ENCODE results near the gene PPP1R2B.
"Not testable (repeated sequence)": the region's sequence is repeated elsewhere in the genome, so short reads cannot be mapped to it uniquely, and the experiment has no call there.

Gene PPP1R2B

DNA sequence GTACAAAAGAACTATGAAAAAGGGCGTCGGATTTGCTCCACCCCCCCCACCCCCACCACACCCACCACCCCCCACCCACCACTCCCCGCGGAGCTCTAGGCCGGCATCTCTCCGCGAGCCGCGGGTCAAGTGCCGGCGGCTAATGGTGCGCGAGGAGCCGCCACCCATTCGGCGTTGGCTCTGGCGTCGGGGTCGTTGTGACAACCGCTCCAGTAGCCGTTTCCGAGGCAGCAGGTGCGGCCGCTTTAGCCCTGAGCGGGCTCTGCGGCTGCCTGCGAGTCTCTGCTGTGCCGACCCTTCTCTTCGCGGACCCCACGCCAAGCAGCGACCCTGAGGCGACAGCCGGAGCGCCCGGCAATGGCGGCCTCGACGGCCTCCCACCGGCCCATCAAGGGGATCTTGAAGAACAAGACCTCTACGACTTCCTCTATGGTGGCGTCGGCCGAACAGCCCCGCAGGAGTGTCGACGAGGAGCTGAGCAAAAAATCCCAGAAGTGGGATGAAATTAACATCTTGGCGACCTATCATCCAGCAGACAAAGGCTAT lies at the start of gene PPP1R2B:
PPP1R2B (plus strand) TSS at position 90 of the 546 bp plus-strand sequence; CDS start at position 358, 268 bp downstream.
- no peak for DNase-seq (ENCODE audit: low spot score)

DNA sequence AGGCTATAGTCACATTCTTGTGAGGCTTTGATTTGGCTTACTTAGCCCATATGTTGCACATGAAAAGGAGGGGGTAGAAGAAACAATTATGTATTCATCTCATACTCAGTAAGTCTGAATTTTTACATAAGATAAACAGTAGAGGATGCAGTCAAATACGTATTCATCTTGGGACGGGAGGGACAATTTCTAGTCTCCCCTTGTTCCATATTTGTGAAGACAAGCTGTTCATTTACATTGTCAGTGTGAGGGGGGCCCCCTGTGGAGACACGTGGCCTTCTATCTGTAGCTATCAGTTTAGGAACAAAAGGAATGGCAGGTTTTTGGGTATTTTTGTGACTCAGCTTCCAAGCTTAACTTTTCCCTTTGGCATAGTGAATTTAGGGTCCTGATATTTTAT lies 49.2 kb upstream of the PPP1R2B start:
- no peak for DNase-seq (ENCODE audit: low spot score)

DNA sequence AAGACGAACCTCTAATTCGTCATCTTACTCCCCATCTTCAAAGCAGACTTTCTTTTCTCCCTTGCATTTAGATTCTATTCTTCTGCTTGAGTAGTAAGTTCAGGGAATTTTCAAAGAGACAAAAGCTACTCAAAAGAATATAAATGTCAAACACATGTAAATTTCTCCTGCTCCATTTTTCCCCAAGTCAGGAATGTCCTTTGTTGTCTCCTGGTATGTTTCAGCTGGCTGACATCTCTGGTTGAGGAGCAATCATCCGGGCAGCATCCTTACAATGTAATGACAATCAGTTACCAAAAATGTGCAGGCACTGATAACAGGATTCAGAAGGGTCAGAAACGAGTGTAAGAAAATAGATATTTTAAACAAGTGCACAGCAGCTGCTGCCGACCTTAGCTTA lies 47.6 kb upstream of the PPP1R2B start:
- no peak for DNase-seq (ENCODE audit: low spot score)

DNA sequence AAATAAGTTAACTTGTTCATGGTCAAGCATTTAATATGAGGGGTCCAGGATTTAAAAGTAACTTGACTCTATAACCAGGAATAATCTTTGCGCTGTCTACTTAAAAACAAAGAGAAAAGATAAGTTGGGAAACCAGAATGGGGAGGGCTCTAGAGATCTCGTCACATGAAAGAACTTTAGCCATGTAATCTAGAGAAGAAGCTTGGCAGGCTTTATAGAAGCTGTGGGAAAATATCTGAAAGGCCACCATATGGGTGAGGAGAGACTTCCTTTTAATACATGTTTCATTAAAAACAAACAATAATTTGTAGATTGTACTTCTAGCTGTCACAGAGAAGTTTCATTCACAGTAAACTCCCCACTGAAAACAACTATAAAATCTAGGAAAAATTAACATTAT lies 46.7 kb upstream of the PPP1R2B start:
- no peak for DNase-seq (ENCODE audit: low spot score)

DNA sequence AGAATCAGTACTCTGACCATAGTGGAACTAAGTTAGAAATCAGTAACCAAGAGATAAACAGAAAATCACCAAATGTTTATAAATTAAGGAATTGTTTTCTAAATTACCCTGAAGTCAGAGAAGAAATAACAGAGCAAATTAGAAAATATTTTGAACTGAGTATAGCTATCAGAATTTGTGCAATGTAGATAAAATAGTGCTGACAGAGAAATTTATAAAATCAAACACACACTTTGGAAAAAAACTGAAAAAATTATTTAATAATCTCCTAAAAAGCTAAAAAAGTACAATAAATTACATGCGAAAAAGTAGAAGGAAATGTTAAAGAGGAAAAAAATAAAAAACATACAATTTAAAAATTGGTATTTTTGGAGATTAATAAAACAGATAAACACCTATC lies 37.1 kb upstream of the PPP1R2B start:
- DNase-seq (ENCODE audit: low spot score) = no peak

DNA sequence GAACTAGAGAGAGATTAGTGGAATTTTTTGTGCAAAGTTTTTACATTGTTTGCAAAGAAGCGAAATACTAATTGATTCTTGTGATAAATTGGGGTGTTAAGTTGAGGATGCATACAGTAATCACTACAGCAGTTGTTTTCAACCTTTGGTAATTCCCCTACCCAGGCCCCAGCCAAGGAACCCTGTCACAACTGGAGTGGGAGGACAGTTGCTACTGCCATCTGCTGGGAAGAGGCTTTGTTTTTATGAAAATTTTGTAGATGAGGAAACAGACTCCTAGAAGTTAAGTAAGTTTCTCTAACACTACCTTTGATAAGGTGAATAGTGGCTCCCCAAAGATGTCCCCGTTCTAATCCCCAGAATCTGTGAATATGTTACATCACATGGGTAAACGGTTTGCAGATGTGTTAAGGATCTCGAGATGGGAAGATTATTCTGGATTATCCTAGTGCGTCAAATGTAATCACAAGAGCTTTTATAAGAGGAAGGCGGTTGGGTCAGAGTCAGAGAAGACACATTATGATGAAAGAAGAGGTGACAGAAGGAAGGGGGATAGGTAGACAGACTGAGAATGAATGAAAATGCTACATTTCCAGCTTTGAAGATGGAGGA lies 34.0 kb upstream of the PPP1R2B start:
- peak; percentile 73 for DNase-seq (ENCODE audit: low spot score)

DNA sequence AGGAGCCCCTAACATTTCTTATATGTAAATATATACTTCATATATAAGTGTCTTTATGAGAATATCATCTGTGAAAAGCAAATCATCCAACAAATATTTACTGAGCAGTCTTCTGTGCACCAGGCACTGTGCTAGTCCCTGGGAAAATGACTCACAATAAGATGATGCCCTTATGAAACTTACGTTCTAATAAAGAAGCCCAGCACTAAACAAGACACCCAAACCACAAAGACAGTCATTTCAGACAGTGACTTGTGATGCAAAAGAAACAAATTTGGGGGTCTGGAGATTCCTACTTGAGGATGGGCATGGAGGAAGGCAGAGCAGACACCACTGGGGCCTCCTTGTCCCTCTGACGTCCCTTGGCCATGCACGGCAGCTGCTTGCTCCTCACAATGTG lies 30.6 kb upstream of the PPP1R2B start:
- DNase-seq (ENCODE audit: low spot score) = no peak

DNA sequence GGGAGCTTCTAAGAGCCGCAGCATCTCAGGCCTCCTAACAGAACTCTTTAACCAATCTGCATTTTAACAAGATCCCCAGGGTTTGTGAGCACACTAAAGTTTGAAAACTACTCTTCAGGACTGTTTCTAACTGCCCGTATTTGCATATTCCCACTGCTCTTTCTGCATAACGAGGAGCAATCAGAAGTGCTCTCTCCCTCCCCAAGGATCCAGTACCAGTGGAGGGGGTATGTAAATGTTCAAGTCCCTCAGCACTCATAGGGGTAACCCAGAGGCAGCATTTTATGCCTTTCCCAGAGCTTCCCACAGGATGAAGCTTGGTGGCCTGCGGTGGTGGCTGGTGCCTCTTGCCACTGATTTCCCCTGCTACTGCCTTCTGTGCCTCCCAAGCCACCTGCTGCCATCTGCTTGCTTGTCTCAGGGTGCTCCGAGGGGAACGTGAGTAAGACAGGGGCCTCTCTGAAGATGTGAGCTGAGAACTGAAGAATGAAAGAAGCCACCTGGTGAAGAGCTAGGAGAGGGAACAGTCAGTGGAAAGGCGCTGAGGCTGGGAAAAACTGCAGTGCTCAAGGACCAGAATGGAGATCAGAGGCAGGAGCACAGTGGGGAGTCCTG lies 30.0 kb upstream of the PPP1R2B start:
- DNase-seq (ENCODE audit: low spot score) = no peak

DNA sequence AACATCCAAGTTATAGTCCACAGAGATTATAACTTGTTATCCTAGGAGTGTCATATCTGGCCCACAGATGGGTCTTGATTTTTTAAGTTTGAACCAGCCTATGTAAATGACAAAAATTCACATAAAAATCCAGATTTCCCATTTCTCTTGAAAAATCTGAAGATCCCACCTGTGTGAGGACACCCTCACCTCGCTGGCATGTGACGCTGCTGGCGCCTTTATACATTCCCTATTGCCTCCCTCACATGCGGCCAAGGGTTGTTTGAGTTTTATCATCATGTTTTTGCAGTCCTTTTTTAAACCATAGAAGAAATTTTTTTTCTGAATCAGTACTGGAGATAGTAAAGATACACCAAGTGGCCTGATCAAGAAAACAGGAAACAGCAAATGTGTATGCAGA lies 25.9 kb upstream of the PPP1R2B start:
- DNase-seq (ENCODE audit: low spot score) = no peak

DNA sequence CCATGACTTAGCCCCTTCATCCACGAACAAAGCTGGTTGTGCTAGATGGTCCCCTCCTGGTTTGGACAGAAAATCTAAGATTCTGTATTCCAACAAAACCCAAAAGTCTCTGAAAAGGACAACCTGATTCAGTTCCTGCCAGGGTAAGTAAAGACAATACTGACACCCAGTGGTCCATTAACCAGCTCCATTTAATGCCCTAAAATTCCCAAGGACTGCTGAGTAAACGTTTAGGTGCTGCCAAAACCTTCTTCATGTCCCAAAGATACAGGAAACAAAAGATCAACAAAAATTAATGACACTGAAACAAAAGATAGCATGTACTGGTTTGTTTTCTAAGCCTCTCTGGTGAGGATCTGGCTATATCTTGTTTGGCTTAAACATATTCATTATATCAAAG lies 25.3 kb upstream of the PPP1R2B start:
- peak; percentile 64 for DNase-seq (ENCODE audit: low spot score)

DNA sequence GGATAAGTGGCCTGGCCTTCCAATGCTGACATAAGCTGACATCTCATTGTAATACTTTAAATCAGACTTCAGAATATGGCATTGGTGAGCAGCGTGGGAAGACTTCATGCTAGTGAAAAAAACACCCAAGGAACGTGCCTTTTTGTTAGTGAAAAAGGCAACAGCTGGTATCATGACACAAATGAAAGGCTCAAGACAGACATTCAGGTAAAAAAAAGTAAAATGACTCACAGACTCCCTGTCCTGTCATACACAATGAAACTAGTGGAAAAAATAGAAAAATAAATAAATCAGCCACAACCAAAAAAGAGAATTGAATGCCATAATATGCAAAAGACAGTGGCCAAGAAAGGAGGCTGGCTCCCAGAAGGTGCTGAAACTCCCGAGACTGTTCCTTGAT lies 24.4 kb upstream of the PPP1R2B start:
- no peak for DNase-seq (ENCODE audit: low spot score)

DNA sequence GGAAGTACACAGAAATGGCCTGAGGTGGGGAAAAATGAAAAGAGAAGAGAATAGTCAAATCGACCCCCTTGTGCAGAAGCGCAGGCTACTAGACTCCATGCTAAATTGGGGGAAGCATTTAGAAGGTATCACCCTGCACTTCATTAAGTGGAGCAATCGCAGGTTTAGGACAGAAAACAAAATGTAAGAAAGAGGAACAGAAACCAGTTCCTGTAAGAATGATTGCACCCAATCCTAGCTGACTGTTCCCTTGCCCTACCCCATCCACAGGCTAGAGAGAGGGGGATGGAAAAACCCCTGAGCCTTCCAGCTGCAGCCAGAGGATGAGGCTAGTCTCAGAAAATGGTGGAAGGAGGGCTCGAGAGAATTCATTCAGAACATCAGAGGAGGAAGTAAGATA lies 23.9 kb upstream of the PPP1R2B start:
- no peak for DNase-seq (ENCODE audit: low spot score)

DNA sequence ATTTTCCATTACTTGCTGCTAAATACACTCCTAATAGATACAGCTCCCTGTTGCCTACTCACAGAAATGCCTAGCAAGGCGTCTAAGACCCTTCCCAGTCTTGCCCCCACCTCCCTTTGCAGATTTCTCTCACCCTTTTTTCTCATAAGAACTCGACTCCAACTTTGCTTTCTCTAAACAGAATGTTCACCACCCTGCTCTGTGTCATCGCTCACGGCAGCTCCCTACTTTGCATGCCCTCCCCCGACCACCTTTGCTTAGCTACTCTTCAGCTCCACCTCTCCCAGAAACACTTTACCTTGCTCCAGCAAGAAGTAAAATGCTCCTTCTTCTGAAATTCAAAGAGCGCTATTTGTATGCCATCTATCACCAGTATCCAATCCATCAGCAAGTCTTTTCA lies 15.2 kb upstream of the PPP1R2B start:
- no peak for DNase-seq (ENCODE audit: low spot score)

DNA sequence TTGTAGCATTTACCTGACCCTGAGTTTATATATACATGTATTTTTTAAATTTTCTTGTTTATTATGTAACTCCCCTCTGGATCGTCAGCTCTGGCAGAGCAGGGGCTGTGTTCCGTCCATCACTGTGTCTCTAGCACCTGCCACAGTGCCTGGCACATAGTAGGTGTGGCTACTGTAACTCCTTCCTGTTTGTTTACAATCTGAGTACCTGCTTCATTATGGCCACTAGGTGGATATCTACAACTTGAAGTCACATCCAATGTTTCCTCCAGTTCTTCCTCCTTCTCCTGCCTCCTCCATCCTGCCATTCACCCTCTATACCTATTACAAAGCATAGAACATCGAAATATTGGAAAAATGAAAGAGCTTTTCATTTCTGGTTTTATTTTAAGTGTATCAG lies 14.2 kb upstream of the PPP1R2B start:
- DNase-seq (ENCODE audit: low spot score) = no peak

DNA sequence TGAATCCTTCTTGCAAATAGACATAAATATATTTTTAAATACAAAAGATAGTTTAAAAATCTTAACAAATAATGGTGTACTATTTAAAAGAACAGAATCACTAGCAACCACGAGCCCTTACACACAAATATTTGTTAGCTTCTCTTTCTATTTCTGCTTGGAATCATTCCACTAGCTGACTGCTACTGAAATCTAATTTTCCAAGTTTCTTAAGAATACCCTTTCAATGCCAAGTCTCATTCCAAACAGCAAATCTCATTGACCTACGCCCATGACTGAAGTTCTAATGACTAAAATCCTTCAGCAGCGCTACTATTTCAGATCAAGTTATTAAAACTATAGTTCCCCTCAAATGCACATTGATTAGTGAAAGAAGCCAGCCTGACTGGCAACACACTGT lies 13.2 kb upstream of the PPP1R2B start:
- no peak for DNase-seq (ENCODE audit: low spot score)

DNA sequence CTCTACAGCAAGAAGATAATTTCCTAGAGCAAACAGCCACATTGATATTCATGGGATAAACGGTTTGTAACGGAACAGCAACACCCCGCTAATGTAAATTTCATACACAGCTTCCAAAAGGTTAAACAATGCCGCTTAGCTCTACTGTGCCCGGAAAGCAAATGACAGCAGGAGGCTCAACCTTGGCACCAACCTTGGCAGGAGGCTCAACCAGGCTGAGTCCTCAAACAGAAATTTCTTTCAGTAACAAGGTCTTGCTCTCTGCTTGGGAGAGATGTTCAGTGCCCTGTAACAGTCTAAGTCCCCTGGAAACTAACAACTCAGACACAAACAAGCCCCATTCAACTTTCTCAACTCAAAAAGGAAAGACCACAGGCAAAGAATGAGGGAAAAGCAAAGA lies 11.1 kb upstream of the PPP1R2B start:
- DNase-seq (ENCODE audit: low spot score) = no peak

DNA sequence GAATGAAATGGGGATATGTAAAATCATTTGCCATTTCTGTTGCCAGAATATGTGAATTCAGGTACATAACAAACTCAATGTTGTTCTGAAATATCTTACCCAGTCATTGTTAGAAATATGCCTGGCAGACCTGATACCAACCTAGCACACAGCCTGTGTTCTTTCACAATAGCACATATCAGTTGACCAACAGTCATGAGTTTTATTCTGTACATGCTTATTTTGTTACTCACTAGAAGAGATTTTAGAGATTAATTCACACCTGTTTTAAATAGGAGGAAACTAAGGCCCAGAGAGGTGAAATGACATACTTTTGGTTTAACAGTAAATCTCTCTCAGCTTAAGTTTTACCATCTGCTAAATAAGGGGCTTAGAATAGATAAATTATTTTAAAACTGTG lies 8.4 kb upstream of the PPP1R2B start:
- DNase-seq (ENCODE audit: low spot score) = no peak

DNA sequence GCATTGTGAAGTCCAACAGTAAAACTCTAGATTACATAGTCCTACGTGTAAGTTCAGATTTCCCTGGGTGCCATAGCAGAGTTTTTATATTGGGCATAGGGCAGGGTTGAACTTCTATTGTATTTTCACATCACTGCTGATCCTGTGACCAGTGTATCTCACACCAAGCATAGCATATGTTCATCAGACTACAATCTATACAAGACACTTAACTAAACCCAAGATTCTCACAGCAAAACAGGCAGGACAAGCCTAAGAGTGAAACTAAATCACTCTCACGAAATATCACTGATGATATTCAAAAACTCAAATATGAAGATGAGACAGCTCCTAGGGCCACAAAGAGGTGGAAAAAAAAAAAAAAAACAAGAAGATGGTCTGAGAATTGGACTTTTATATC lies 3.2 kb upstream of the PPP1R2B start:
- DNase-seq (ENCODE audit: low spot score) = no peak

DNA sequence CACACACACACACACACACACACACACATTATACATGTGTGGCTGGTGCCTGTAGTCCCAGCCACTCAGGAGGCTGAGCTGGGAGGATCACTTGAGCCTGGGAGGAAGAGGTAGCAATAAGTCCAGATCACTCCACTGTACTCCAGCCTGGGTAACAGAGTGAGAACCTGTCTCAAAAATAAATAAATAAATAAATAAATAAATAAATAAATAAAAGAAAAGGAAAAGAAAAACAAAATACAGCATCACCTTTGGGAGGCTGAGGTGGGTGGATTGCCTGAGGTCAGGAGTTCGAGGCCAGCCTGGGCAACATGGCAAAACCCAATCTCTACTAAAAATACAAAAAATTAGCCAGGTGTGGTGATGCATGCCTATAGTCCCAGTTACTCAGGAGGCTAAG lies 1.6 kb upstream of the PPP1R2B start:
- not testable (repeated sequence) for DNase-seq (ENCODE audit: low spot score)

DNA sequence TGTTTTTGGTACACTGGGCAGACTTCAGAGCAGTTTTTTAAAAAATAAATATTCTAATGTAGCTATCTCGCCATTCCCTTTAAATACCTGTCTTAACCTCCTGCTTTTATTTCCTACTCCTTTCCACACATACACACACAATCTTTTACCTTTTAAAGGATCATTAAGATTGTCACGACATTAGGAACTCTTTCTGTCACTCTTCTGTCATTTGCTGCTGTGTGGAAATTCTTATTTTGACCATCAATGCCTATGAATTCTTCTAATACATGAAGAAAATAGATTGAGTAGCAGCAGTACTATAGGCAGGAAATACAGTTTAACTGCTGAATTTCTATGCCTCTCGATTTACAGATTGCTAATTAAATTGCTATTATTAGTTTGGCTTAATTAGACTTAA lies 1.8 kb downstream of the PPP1R2B start:
- no peak for DNase-seq (ENCODE audit: low spot score)

DNA sequence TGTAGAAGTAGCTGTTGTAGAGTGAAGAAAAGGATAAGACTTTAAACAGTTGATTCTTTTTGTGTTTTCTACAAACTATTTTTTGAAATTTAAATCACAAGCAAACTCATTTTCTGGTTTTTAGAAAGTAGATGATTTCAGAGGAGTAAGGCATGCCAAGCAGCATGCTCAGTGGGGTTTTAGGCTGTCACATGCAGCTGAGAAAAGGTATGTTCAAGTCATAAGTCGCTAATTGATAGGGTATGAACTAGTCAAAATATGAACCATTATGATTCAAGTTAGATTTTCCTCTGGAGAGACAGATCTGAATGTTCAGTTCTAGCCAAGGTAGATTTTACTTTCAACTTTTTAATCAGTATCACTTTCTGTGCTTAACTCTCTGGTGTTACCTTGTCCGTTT lies 3.0 kb downstream of the PPP1R2B start:
- DNase-seq (ENCODE audit: low spot score) = not testable (repeated sequence)

DNA sequence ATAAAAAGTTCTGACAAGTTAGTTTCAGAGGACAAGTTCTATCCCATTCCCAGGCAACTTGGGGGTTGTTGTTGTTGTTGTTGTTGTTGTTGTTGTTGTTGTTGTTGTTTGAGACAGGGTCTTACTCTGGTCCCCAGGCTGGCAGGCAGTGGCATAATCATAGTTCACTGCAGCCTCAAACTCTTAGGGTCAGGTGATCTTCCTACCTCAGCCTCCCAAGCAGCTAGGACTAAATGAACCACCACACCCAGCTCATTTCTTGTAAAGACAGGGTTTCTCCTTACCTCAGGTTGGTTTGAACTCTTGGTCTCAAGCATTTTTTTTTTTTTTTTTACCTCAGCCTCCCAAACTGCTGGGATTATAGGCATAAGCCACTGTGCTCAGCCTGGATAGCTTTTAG lies 15.3 kb downstream of the PPP1R2B start:
- DNase-seq (ENCODE audit: low spot score) = no peak

DNA sequence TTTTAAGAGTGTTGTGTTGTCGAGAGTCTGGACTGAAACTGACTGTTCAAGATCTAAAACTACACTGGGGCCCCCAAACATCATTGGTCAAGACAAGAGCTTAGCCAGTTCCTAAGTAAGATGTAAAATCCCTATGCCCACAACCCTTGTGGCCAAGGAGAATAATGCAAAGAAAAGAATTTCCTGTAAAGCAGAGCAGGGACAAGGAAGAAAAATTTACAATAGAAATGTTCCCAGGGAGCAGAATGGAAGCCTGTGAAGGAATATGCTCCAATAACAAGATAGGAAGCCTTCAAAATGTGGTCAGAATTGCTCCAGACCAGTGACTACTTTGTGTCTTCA lies 20.4 kb downstream of the PPP1R2B start:
- no peak for DNase-seq (ENCODE audit: low spot score)

DNA sequence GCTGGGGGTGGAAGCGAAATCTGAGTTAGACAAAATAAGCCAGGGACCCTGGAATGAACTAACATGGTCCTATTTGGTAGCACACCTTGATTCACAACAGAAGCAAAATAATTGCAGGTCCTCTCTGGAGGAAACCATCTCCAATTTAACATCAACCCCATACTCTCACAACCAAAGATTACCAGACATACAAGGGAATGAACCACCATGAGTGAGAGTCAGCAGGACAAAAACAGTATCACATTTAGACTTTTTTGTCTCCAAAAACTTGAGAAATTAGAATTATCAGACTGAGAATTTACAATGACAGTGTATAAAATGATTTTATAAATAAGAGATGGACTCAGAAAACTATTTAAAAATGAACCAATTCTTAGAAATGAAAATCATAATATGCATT lies 21.1 kb downstream of the PPP1R2B start:
- no peak for DNase-seq (ENCODE audit: low spot score)

Data from AG08395 (cell line).